Type B pancreatic cell (in vitro differentiated cells): Measurements from ENCODE around the gene PCGF5. TPM values are rescaled to one million over a fixed set of nuclear protein-coding genes. Genes with fewer than 3 reads are reported as not detected.

ENCODE experiments used
- DNase-seq: peaks from one replicate; pipeline ENCODE4 v3.0.0; 2021; ENCODE audit warnings: mixed read lengths; ENCODE audit not compliant: unreplicated experiment; ENCODE audit errors: extremely low spot score
- H3K27ac Mint-ChIP-seq: 2 replicates; pipeline ENCODE4 v1.8.0; 2021; ENCODE audit warnings: mild to moderate bottlenecking, mixed read lengths
- H3K27me3 Mint-ChIP-seq: 2 replicates; pipeline ENCODE4 v1.8.0; 2021; ENCODE audit warnings: mixed read lengths
- H3K36me3 Mint-ChIP-seq: 2 replicates; pipeline ENCODE4 v1.8.0; 2021; ENCODE audit warnings: mixed read lengths
- H3K4me1 Mint-ChIP-seq: one replicate; pipeline ENCODE4 v1.8.0; 2021; ENCODE audit warnings: mixed read lengths; ENCODE audit not compliant: unreplicated experiment
- H3K4me3 Mint-ChIP-seq: 2 replicates; pipeline ENCODE4 v1.8.0; 2021; ENCODE audit warnings: mild to moderate bottlenecking, mixed read lengths
- H3K9me3 Mint-ChIP-seq: 2 replicates; pipeline ENCODE4 v1.8.0; 2021; ENCODE audit warnings: mixed read lengths
- CTCF ChIP-seq: fragments of 200-600 bp; sonication (generic); conservative IDR thresholded peaks from 2 replicates; pipeline ENCODE4 v1.5.0; 2021; ENCODE audit warnings: antibody characterized with exemption, mild to moderate bottlenecking
- total RNA-seq: library from RNA; stranded (reverse); gene quantifications from 2 replicates; pipeline ENCODE4 v1.2.1, GENCODE V29; 2021; ENCODE audit warnings: low replicate concordance

Gene PCGF5
- total RNA-seq, 1 donor from 2014 or later = 12.0 TPM

- no peak for DNase-seq
- Mint-ChIP-seq H3K4me1 (peaks cover 6% of the 10 kb centered on the region), H3K9me3 (no peaks in the 10 kb centered on the region), H3K4me3 (no peak overlapping the region), H3K27me3 (peaks cover 19% of the 10 kb centered on the region), H3K36me3 (no peaks in the 10 kb centered on the region), H3K27ac (no peak overlapping the region)
- TF ChIP-seq CTCF = no peak
Observed at GRCh38 chr10:91287912-91288311, 67.4 kb downstream of the PCGF5 start.

- Mint-ChIP-seq H3K4me1 (peaks cover 6% of the 10 kb centered on the region), H3K9me3 (no peaks in the 10 kb centered on the region), H3K36me3 (no peaks in the 10 kb centered on the region), H3K27ac (no peak overlapping the region), H3K27me3 (peaks cover 19% of the 10 kb centered on the region), H3K4me3 (no peak overlapping the region)
- no peak for TF ChIP-seq CTCF
- no peak for DNase-seq
Observed at GRCh38 chr10:91289305-91289704, 68.8 kb downstream of the PCGF5 start.

DNA sequence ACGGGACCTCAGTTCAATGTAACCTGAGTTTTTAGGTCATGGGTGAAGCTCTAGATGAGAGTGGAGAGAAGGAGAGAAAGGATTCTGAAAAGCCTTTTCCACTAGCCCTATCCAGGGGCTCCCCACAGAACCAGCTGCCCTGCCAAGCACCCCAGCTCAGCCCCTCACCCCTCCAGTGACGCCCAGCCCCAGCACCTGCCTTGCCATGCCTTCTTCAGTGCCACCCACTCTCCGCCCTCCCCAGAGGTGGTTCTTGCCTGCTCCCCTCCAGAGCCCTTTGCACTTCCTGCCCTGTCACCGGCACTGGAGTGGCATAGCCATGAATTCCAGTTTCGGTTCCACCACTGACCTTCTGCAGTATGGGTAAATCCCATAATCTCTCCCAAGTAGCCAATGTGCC is 70.1 kb downstream of the PCGF5 start:
- H3K4me3 Mint-ChIP-seq = no peak overlapping the region
- TF ChIP-seq CTCF = no peak
- H3K4me1 Mint-ChIP-seq = peaks cover 6% of the 10 kb centered on the region
- H3K36me3 Mint-ChIP-seq = no peaks in the 10 kb centered on the region
- peaks cover 19% of the 10 kb centered on the region for H3K27me3 Mint-ChIP-seq
- H3K27ac Mint-ChIP-seq = no peak overlapping the region
- no peak for DNase-seq
- H3K9me3 Mint-ChIP-seq = no peaks in the 10 kb centered on the region

DNA sequence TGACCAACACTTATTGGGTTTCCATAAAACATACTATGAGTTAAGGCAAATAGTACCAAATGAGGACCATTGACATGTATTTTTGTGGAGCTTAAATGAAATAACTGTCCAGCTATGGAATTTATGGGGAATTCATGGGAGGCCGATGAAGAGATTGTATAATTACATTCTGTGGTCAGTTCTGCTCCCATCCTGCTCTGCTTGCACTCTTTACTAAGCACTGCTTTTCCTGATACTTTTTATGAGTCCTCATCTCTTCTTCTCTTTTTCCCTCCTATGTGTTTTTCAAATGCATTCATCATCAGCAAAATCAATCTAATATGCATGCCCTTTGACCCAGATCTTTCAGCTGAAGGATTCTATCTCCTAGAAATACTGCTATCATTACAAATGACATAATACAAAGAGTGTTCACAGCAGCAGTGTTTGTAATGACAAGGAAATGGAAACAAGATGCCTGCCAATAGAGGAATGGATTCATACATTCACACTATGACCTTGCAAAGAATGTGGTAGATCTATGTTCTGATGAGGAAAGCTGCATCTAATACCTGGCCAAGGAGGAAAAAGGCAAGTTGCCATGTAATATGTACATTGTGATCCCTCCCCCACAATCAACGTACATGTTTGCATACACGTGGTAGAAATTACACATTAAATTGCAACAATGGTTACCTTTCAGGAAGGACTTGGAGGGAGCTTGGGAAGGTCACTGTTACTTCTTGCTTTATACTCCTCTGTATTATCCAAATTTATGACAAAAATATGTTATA is 73.9 kb downstream of the PCGF5 start:
- Mint-ChIP-seq H3K4me3 (no peak overlapping the region), H3K4me1 (peaks cover 15% of the 10 kb centered on the region), H3K9me3 (no peaks in the 10 kb centered on the region), H3K27ac (no peak overlapping the region), H3K27me3 (peaks cover 9% of the 10 kb centered on the region), H3K36me3 (no peaks in the 10 kb centered on the region)
- DNase-seq = no peak
- TF ChIP-seq CTCF = no peak

GRCh38 chr10:91295346-91295745 is 74.9 kb downstream of the PCGF5 start:
- Mint-ChIP-seq H3K36me3 (no peaks in the 10 kb centered on the region), H3K4me1 (peaks cover 10% of the 10 kb centered on the region), H3K27me3 (peaks cover 9% of the 10 kb centered on the region), H3K27ac (no peak overlapping the region), H3K9me3 (no peaks in the 10 kb centered on the region), H3K4me3 (no peak overlapping the region)
- TF ChIP-seq CTCF = no peak
- DNase-seq = no peak
